HG03097 (cell line): ENCODE results near the gene ATP1A4.
"Not testable (repeated sequence)": the region's sequence is repeated elsewhere in the genome, so short reads cannot be mapped to it uniquely, and the experiment has no call there.

Experiments
- ATAC-seq: cut with Tn5 transposase; IDR thresholded peaks from one replicate; pipeline ENCODE4 v1.9.1; 2021; ENCODE audit not compliant: unreplicated experiment, low FRiP score

ATP1A4 gene

DNA sequence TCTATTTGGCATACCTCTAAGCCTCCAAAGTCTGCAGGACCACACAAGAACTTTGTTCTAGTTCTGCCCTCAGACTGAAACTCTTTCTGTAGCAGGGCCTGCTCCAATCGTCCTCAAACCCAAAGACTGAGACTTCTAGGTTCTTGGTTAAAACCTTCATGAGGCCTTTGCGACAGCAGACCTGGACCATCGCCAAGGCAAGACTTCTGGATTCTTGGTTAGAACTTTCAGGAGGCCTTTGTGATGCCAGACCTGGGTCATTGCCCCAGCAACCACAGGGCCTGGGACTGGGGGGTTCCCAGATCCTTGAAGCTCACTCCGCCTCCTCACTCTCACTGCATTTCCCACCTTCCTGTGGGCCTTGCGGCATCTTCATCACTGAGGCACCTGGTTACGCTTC is at the start of gene ATP1A4:
TSS of gene ATP1A4 (plus strand) at position 301 of the 400 bp plus-strand sequence. CDS start 438 bp downstream, outside the sequence.
- no peak for ATAC-seq

DNA sequence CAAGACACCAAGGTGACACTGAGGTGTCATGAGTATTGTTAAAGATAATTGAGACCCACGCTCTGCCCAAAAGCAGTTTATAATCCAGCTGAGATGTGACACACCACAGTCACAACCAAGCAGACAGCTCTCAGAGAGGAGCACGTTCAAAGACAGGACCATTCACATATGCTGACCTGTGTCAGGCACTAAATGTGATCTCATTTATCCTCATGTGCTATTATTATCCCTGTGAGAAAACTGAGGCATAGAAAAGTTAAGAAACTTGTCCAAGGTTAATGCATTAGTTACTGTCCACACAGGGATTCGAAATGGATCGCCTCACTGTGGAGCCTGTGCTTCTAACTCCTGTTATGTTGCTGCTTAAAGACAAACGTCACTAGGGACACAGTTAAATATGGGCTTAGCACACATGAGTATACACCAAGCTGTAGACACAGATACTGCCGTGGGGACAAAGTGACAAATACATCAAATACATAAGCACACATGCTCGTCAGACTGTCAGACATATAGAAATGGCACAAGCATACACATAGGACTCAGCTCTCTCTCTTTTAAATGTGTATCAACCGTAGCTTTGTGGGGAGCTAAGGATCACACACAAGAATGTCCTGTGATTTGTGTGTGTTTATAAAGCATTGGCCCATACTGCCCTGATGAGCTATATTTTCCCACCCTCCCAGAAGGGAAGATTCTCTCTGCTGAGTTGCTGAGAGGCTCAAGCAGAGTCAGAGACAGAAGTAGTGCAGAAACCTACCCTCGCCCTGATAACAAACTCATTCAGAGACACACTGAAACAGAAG is 49.5 kb upstream of the ATP1A4 start:
- no peak for ATAC-seq

DNA sequence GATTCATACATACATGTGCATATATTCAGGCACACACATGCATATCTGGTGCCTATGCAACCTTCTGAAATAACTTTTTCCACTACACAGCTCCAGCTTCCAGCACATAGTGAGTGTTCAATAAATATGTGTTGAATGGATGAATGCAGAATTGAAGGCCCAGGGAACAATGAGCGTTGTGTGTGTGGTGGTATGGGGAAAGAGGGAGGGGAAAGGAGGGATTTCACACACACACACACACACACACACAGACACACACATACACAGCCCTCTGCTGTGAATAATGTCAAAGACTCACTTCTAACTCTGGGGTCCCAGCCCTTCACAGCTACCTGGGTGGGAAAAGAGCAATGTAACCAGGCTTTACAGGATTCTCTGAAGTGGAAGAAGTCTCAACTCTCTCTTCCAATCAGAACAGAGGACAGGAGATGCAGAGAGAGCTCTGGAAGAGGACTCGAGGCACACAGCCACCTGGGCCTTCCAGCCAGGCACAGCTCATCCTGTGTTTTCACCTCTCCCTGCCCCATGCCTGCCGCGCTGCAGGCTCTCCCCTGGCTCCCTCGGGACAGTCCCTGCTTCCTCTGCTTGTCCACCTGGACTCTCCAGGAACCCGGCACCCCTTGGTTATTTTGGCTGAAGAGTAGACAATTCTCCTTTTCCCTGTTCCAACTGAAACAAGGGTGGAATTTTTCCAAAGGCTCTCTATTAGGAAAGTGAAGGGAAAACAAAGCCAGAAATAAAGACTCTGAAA is 47.6 kb upstream of the ATP1A4 start:
- no peak for ATAC-seq

DNA sequence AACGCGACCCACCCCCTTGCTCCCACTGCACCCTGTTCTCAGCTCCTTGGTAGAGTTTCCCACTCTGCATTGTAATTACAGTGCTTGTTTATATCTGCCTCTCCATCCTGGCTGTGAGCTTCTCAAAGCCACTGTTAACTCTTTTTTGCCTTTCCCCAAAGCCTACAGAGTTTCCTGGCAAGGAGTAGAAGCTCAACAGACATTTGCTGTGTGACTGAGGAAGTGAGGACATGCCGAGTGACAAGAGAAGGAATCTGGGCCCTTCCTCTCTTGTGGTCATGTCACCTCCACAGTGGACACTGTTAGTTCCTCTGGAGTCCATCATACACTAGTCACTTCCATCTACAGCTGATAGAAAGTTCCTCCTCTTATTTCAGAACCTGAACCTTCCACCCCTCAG is 46.9 kb upstream of the ATP1A4 start:
- ATAC-seq, result no peak

DNA sequence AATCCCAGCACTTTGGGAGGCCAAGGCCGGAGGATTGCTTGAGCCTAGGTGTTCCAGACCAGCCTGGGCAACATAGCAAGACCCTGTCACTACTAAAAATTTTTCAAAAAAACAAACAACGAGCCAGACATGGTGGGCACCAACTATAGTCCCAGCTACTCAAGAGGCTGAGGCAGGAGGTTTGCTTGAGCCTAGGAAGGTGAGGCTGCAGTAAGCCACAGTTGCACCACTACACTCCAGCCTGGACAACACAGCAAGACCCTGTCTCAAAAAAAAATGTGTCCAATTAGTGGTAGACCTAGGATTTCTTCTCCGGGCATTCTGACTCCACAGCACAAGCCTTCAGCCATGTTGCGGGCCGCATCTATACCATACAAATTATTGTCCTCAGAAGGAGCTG is 46.2 kb upstream of the ATP1A4 start:
- no peak for ATAC-seq

DNA sequence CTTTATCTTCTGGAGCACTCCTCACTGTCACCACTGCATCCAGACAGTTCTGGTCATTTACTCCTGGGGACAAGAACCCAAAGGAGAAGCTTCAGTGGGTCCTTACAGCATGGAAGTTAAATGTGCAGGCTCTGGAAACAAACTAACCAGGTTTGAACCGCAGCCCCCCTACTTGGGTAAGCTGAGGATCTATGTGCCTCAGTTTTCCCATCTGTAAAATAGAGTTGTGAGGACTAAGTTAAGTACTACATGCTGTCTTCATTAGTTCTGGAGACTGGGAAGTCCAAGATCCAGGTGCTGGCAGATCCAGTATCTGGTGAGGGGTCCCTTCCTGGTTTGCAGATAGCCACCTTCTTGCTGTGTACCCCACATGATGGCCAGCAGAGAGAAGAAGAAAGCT is 43.9 kb upstream of the ATP1A4 start:
- ATAC-seq, result no peak

DNA sequence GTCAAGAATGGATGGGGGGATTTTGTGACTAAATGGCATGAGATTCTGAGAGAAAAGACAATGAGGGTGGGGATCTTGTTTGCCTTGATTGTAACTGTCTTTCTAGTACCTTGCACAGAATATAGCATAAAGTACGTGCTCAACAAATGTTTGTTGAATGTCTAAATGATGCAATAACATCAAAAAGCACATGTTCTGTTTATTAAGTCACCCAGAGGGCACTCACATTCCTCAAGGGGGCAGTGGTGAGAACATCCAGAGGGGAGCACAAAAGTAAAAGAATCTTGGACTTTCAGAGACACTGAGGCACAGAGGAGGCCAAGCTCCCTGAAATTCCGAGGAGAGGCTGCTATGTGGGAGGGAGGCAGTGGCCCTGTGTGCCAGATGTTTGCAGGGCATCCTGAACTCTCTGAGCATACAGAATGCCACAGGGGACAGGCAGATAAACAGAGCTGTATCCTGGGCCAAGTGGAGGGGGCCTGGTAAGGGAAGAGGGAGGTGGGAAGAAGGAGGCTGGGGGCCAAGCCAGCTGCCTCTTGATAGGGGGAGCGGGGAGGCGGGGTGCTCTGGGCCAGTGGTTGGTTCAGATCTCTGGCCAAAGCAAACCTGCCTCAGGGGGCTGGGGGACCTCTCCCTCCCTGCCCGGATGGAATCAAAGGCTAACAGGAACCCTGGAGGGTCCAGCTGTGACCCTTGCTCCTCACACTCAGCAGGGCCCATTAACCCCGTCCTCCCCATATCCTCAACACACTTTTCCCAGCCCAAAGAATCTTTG is 42.3 kb upstream of the ATP1A4 start:
- no peak for ATAC-seq

DNA sequence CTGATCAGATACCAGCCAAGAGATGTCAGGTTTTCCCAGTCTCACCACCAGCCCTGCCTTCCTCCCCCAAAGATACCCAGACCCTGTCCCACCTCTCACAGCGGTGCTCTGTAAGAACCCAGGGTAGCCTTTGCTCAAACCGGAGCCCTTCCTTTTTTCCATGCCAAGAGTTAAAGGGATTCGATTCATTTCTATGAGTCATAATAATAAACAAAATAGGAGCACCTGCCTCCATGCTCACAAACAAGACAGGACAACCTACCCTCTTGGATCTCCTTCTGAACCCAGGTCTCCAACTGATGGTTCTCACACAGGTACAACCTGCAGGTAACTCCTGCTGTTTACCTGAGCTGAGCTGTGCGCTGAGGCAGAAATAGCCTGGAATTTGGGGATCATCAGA is 41.7 kb upstream of the ATP1A4 start:
- ATAC-seq, result no peak

DNA sequence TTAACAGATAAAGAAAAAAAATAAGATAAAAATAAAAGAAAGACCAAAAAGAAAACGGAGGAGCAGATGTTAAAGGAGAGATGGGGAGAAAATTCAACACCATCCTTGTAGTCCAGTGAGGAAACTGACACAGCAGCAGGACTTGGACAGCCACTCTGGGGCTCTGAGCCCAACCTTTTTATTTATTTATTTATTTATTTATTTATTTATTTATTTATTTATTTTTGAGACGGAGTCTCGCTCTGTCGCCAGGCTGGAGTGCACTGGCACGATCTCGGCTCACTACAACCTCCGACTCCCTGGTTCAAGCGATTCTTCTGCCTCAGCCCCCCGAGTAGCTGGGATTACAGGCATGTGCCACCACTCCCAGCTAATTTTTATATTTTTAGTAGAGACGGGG is 39.9 kb upstream of the ATP1A4 start:
- ATAC-seq, result not testable (repeated sequence)

DNA sequence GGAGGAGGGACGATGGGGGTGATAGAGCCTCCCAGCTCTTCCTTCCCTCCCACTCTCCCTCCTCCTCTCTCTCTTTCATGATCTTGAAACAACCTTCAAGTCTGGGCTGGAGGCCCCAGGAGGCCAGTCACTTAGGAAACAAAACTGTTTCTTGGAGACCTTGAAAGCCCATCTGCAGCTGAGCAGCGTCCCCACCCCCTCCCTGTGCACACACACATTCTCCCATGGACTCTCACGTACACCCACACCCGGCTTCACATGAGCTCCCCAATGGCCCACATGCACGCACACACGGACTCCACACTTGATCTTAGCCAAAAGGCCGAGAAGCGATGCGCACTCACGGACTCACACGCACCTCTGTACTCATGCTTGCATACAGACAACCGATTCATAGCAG is 39.0 kb upstream of the ATP1A4 start:
- no peak for ATAC-seq

DNA sequence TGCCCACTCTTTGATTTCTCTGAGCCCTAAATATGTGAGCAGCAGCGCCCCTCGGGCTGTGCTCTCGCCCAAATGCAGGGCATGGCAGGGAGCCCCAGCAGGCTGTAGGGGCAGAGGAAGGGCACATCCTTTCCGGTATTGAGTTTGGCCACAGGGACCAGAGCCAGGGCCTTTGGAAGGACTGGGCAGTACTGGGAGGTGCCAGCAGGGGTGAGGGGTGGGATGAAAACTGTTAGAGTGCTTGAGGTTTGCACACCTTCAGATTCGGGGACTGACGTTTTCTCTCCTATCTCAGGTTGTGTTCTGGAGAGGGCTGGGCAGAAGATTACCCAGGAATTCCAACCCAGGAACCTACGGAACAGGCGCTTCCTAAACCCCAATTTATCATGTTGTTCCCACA is 38.0 kb upstream of the ATP1A4 start:
- no peak for ATAC-seq

DNA sequence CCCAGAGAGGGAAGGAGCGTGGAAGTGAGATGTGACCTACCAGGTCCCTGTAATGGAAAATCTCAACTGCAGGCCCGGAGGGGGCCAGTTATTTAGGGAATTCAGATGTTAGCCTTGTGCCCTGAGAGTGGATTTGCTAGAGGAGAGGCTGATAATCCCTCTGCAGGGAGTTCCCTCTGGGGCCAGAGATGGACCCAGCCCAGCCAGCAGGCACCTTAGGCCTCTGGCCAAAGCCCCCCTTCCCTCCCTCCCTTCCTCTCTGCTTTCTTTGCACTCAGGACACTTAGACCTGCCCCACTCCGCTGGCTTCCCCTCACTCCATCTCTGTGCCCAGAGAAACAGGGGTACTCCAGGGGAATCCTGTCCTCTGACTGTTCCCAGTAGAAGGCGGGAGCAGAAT is 37.3 kb upstream of the ATP1A4 start:
- ATAC-seq, result no peak

DNA sequence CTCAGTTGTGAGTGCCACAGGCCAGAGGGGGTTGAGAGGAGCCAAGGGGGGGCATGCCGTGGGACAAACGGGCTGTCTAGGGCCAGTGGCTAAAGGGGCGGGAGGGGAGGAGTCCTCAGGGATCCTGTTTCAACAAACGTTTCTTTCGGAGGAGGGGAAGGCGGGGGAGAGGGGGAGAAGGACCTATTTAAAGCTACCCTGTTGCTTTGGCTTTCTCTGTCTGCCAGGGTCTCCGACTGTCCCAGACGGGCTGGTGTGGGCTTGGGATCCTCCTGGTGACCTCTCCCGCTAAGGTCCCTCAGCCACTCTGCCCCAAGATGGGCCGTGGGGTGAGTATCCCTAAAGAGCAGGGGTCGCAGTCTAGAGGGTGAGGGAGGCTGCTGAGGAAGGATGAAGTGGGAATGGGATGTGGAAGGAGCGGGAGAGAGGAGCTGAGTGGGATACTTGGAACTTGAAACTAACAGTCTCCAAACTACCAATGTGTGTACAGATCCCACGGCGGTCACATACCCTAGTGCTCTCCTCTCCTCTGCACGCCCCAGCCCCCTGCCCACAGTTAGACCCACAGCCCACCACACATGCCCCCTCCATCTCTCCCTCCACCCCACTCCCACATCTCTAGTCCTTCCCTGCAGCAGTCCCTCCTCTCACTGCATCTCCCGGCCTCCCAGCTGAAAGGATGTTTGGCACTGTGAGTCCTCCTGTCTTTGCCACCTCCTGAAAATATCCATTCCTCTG is 35.7 kb upstream of the ATP1A4 start, which contains the start of gene ATP1A2:
TSS of gene ATP1A2 (plus strand) at position 215 of the 738 bp plus-strand sequence. CDS start at position 318, 103 bp downstream.
- no peak for ATAC-seq

DNA sequence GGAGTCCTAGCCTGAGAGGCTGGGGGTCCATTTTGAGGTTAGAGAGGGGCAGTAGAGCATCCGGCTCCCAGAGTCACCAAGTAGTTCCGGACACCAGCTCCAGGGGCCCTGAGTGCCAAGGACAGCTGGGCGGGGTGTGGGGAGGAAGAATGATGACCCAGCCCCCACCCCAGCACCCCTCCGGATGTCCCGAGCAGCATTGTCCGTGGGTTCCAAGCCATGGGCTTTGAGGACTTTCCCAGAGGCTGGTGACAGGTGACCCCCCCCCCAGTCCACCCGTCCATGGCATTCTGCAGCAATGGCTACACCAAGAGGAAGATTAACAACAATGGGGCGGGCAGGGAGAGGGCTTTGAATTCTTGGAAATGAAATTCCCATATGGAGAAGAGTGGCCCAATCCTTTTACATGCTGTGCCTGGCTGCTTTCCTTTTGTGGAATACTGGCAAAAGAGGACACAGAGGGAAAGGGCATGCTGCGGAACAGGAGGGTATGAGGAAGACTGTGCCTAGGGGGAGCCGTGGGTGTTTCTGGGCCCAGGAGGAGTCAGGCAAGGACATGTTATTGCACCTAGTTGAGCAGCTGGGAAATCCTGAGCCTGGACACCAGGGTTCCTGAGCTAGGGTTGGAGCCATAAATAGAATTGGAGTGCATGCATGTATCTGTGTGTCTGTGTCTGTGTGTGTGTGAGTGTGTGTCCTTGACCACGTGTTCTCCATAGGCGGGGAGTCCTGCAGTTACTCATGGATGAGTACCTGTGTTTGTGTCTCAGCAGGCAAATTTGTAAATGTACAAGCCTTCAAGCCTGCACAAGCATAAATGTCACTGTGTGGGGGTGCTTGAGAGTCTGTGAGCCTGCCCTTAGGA is 34.9 kb upstream of the ATP1A4 start:
- no peak for ATAC-seq

DNA sequence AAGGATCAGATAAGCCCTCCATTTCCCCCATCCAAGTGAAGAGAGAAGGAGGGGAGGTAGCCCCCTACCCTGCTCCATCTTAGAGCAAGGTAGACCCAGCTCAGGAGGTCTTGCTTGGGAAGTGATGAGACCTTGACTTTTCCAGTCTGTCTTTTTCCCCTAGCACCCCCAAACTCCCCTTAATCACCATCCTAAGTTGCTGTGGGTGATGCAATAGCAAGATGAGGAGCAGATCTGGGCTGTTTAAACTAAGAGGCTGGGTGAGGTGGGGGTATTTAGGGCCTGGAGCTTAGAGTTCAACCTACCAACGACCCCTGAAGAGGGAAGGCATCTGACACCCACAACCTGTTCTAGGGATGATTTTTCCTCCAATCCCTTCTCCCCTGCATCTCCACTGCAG is 34.1 kb upstream of the ATP1A4 start:
- no peak for ATAC-seq

DNA sequence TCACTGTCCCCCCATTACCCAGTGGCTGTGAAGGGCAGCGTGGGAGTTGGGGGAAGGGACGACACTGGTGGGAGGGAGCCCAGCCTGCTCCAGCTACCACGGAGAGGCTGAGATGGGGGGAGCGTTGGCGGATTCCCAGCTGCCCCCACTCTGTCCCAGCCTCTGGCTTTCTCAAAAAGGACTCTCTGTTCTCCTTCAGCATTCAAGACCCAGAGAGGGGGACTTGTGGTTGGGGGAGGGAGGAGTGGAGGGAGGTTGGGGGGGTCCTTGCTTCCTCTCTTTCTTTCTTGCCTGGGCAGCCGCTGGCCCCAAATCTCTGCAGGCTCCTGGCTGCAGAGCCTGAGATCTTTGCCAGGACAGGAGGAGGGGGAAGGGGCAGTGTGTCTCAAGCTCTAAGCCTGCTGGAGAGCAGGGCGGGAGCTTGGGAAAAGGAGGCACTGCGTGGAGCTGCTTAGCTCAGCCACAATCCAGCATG is 33.7 kb upstream of the ATP1A4 start:
- no peak for ATAC-seq

DNA sequence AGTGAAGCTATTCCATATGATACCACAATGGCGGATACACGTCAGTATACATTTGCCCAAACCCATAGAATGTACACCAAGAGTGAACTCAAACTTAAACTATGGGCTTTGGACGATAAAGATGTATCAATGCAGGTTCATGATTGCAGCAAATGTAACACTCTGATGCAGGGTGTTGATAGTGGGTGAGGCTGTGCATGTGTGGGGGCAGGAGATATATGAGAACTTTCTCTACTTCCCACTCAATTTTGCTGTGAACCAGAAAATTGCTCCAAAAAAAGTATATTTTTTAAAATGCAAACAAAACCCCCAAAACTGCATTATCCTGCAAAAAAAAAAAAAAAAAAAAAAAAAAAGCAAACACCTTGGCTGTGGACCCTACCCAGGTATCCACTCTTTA is 32.5 kb upstream of the ATP1A4 start:
- ATAC-seq, result no peak

DNA sequence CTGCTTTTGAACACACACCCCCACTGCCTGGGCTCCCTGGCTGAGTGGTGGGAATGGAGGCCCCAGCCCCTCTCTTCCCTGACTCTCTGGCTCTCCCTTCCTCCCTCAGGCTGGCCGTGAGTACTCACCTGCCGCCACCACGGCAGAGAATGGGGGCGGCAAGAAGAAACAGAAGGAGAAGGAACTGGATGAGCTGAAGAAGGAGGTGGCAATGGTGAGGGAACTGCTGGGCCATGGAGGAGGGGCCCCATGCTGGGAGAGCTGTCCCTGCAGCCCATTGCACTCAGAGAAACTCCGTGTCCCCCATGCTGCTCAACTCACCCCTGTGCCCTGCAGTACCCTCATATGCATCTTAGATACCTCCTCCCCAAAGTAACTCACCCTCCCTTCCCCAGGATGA is 30.6 kb upstream of the ATP1A4 start:
- no peak for ATAC-seq

DNA sequence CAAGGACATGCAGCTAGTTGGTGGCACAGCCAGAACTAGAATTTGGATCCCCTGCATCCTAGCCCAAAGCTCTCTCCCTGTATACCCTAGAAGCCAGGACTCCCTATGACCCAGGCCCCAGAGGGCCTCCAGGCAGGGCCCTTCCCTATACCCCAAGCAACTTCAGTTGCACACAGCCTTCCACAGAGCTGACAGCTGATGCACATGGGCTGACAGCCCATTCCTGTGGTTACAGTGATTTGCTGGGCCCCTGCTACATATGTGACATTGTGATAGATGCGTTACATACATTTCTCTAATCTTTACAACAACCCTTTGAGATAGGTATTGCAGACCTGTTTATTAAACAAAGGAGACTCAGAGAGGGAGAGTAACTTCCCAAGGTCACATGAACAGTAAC is 30.0 kb upstream of the ATP1A4 start:
- ATAC-seq, result no peak
